Measurements from ENCODE around the gene CLK2. TPM values are rescaled to one million over a fixed set of nuclear protein-coding genes. Genes with fewer than 3 reads are reported as not detected.

Gene CLK2
- total and polyA plus RNA-seq, 2 of the 8 experiments (the other 6 are each of a cell fraction or from before 2014, with no cell fraction given) = 62.2 to 76.0 TPM

DNA sequence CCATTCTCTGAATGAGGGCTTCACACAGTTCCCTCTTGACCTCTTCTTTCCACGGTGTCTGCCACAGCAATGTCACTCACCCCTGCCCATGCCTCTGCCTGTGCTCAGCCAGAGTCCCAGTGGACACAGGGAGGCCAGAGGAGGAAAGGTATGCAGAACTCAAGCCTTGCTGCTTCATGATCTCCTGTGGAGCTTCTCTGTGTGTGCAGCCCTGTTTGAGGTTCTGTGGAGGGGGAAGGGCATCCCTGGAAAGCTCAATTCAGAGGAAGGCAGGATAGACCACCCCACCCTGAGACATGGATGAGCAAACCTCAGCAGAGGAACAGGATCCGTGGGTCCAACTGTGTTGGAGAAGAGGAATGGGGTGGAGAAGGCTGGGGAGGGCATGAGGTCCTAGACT is 6.0 kb upstream of the CLK2 start:
- Histone ChIP-seq H3K4me1 (replicated peaks in 1 of 4; ENCODE audit: control insufficient read depth in 3 of 4, insufficient read depth in 4 of 4, low read length in 3 of 4) (peaks cover 9 to 10% (median 10%) of the 10 kb centered on the region in 4 experiments), H2BK12ac (ENCODE audit: low read depth, low read length) (peak overlapping the region; percentile 44; the same call in 1 of the 2 replicates), H2AFZ (ENCODE audit: low read length) (no peak overlapping the region), H4K8ac (ENCODE audit: extremely low read depth, insufficient read depth, low read length) (no peak overlapping the region), H2BK20ac (ENCODE audit: low read length) (0 out of 2 replicates have a peak overlapping the region, but pooled peaks have one; percentile 27), H3K23me2 (ENCODE audit: low read depth, low read length) (peaks cover 10% of the 10 kb centered on the region; the same call in 1 of the 2 replicates), H3K18ac (ENCODE audit: extremely low read depth, low read length) (no peak overlapping the region), H3K9ac (replicated peaks in 1 of 4; ENCODE audit: extremely low read depth in 1 of 4, low read depth in 3 of 4, low read length in 3 of 4) (no peak overlapping the region), H2BK5ac (ENCODE audit: low read depth, low read length) (no peak overlapping the region), H3K23ac (ENCODE audit: insufficient read length) (no peak overlapping the region), H3K27me3 (replicated peaks in 1 of 4; ENCODE audit: control insufficient read depth in 3 of 4, extremely low read depth in 1 of 4, insufficient read depth in 3 of 4, low read length in 3 of 4) (peaks cover 0 to 3% (median 0%) of the 10 kb centered on the region in 4 experiments; a peak in 2 of 7 replicates), H3K36me3 (ENCODE audit: control insufficient read depth in 2 of 4, insufficient read depth in 4 of 4, low read length in 3 of 4) (no peaks in the 10 kb centered on the region; a peak in 1 of 8 replicates), H3K56ac (replicated peaks; ENCODE audit: insufficient read length, low read depth, low read length) (no peak overlapping the region), H3K14ac (ENCODE audit: insufficient read length) (no peak overlapping the region), H3K9me3 (ENCODE audit: insufficient read depth in 2 of 2, low read depth in 1 of 2, low read length in 1 of 2) (no peaks in the 10 kb centered on the region), H3K4me2 (ENCODE audit: insufficient read depth in 1 of 2, low read depth in 2 of 2, low read length in 2 of 2) (peak overlapping the region in 1 of 2 experiments; percentile 85; a peak in 1 of 4 replicates), H3K79me1 (ENCODE audit: low read depth, low read length) (no peaks in the 10 kb centered on the region; the same call in 1 of the 2 replicates), H2AK5ac (ENCODE audit: low read depth, low read length) (no peak overlapping the region), H4K91ac (replicated peaks; ENCODE audit: insufficient read length, low read length) (no peak overlapping the region), H4K20me1 (replicated peaks in 1 of 2; ENCODE audit: control insufficient read depth in 1 of 2, insufficient read depth in 2 of 2, low read length in 2 of 2) (no peaks in the 10 kb centered on the region), H2BK120ac (replicated peaks; ENCODE audit: low read depth, low read length) (no peak overlapping the region), H3K4ac (replicated peaks; ENCODE audit: insufficient read length, low read depth, low read length) (no peak overlapping the region), H4K5ac (ENCODE audit: insufficient read length, low read depth, low read length) (no peak overlapping the region), H2BK15ac (ENCODE audit: low read length) (peak overlapping the region; percentile 54; the same call in 1 of the 2 replicates), H3K4me3 (ENCODE audit: extremely low read depth in 1 of 4, insufficient read depth in 2 of 4, low read depth in 3 of 4, low read length in 4 of 4) (peak overlapping the region in 2 of 4 experiments; percentile 7 to 12; a peak in 2 of 8 replicates), H3K27ac (ENCODE audit: low read depth, low read length) (no peak overlapping the region), H3K79me2 (ENCODE audit: control insufficient read depth in 1 of 2, insufficient read depth in 2 of 2, low read length in 2 of 2) (no peaks in the 10 kb centered on the region)
- ChIA-PET CTCF (ENCODE audit: partially characterized antibody) (interaction anchor here (1.3 to 8.4 kb wide), 12 partner anchors 9 to 76 kb away, joined by 3 to 79 read pairs (median 8); partner anchors contain the start of genes FDPS, PKLR, RUSC1 and SCAMP3), POLR2A (ENCODE audit: partially characterized antibody) (interaction anchor here (0.7 to 2.4 kb wide), 11 partner anchors 9 to 1002 kb away, joined by 3 to 7 read pairs (median 4); partner anchors contain the start of genes FDPS and SCAMP3)
- DNase-seq (ENCODE audit: low read depth in 1 of 2, low spot score in 2 of 2) (no peak), FAIRE-seq (no peak)
- WGBS, 2 experiments (ENCODE audit: extremely low coverage in 1 of 2, insufficient coverage in 1 of 2, insufficient read length in 1 of 2, insufficient replicate concordance in 2 of 2, low coverage in 1 of 2, low lambda C conversion rate in 2 of 2, missing lambda C conversion rate in 1 of 2) = 88% methylated on average over 2 of the region's 2 CpGs; no CpG with 5 or more reads in 1 of the 2 experiments
- TF ChIP-seq HDAC6 (IDR thresholded peaks at IDR 0.05; ENCODE audit: low read depth, low read length) (no peak), BRCA1 (IDR thresholded peaks at IDR 0.05; ENCODE audit: low read depth, low read length) (no peak), PHF8 (conservative IDR thresholded peaks at IDR 0.05; ENCODE audit: low read depth, low read length) (no peak), CREB1 (IDR thresholded peaks at IDR 0.05) (no peak), TCF12 (IDR thresholded peaks at IDR 0.05; ENCODE audit: low read depth, low read length) (no peak), RNF2 (IDR thresholded peaks at IDR 0.05; ENCODE audit: borderline replicate concordance, low read depth, low read length, missing control alignments, poor library complexity, severe bottlenecking) (no peak), POLR2A (IDR thresholded peaks at IDR 0.05; ENCODE audit: control extremely low read depth in 1 of 2, low read depth in 2 of 2, low read length in 2 of 2) (no peak), KDM1A (IDR thresholded peaks at IDR 0.05; ENCODE audit: borderline replicate concordance, low read length) (no peak), KDM4A (IDR thresholded peaks at IDR 0.05; ENCODE audit: low read depth, low read length, severe bottlenecking) (no peak), FOSL1 (IDR thresholded peaks at IDR 0.05; ENCODE audit: insufficient read depth, low read depth, low read length) (no peak), TAF1 (IDR thresholded peaks at IDR 0.05; ENCODE audit: low read depth, low read length) (no peak)
- TF ChIP-seq, protein P1, sequence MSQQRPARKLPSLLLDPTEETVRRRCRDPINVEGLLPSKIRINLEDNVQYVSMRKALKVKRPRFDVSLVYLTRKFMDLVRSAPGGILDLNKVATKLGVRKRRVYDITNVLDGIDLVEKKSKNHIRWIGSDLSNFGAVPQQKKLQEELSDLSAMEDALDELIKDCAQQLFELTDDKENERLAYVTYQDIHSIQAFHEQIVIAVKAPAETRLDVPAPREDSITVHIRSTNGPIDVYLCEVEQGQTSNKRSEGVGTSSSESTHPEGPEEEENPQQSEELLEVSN (IDR thresholded peaks at IDR 0.05) = no peak

All from H1 (cell line).